ENCODE measurements around the gene GALNT18. TPM values are rescaled to one million over a fixed set of nuclear protein-coding genes. Genes with fewer than 3 reads are reported as not detected.

The GALNT18 gene
- total and polyA plus RNA-seq, 7 donors: 4.6 to 32.4 (median 8.3) TPM

GRCh38 chr11:11442791-11443190 is 179.0 kb downstream of the GALNT18 start:
- Histone ChIP-seq H3K27me3 (ENCODE audit: insufficient read depth in 3 of 3, low read length in 2 of 3) (no peaks in the 10 kb centered on the region), H3K36me3 (ENCODE audit: insufficient read depth in 1 of 2, low read depth in 1 of 2) (no peaks in the 10 kb centered on the region), H3K9me3 (no peaks in the 10 kb centered on the region), H3K27ac (no peak overlapping the region), H3K4me1 (peaks cover 14% of the 10 kb centered on the region), H3K4me3 (no peak overlapping the region)
- intact Hi-C loops (cut with DNase I): no loop called here
- ATAC-seq: no peak
- TF ChIP-seq CTCF (IDR thresholded peaks at IDR 0.05): no peak
- 97 to 98% (median 97%) methylated on average over 5 of the region's 5 CpGs for WGBS, 3 donors
- DNase-seq: no peak

- H3K4me3 ChIP-seq: no peak overlapping the region
- TF ChIP-seq CTCF (IDR thresholded peaks at IDR 0.05): no peak
- intact Hi-C loops (cut with DNase I): no loop called here
- no peak overlapping the region for H3K27ac ChIP-seq
- ATAC-seq (no peak), DNase-seq (no peak)
- H3K4me1 ChIP-seq: peaks cover 14% of the 10 kb centered on the region
- 96% methylated on average over 7 of the region's 7 CpGs for WGBS, 3 donors
- H3K36me3 ChIP-seq (ENCODE audit: insufficient read depth in 1 of 2, low read depth in 1 of 2): no peaks in the 10 kb centered on the region
- H3K27me3 ChIP-seq (ENCODE audit: insufficient read depth in 3 of 3, low read length in 2 of 3): no peaks in the 10 kb centered on the region
- H3K9me3 ChIP-seq: no peaks in the 10 kb centered on the region
Observed at GRCh38 chr11:11441516-11441915, 180.3 kb downstream of the GALNT18 start.

- no peak for TF ChIP-seq CTCF (IDR thresholded peaks at IDR 0.05)
- no peaks in the 10 kb centered on the region for H3K9me3 ChIP-seq
- intact Hi-C loops (cut with DNase I): no loop called here
- DNase-seq (no peak), ATAC-seq (no peak)
- 87 to 89% (median 89%) methylated on average over 1 of the region's 1 CpG for WGBS, 3 donors
- H3K27ac ChIP-seq: no peak overlapping the region
- no peak overlapping the region for H3K4me3 ChIP-seq
- H3K36me3 ChIP-seq (ENCODE audit: insufficient read depth in 1 of 2, low read depth in 1 of 2): no peaks in the 10 kb centered on the region
- H3K4me1 ChIP-seq: peaks cover 14% of the 10 kb centered on the region
- no peaks in the 10 kb centered on the region for H3K27me3 ChIP-seq (ENCODE audit: insufficient read depth in 3 of 3, low read length in 2 of 3)
Observed at GRCh38 chr11:11441091-11441490, 180.7 kb downstream of the GALNT18 start.

GRCh38 chr11:11440144-11440543 is 181.7 kb downstream of the GALNT18 start:
- DNase-seq: no peak
- ATAC-seq: no peak
- no peak for TF ChIP-seq CTCF (IDR thresholded peaks at IDR 0.05)
- 87 to 90% (median 89%) methylated on average over 6 of the region's 6 CpGs for WGBS, 3 donors
- intact Hi-C loops (cut with DNase I): no loop called here
- H3K27ac ChIP-seq: no peak overlapping the region
- peaks cover 14% of the 10 kb centered on the region for H3K4me1 ChIP-seq
- no peak overlapping the region for H3K4me3 ChIP-seq
- no peaks in the 10 kb centered on the region for H3K9me3 ChIP-seq
- no peaks in the 10 kb centered on the region for H3K36me3 ChIP-seq (ENCODE audit: insufficient read depth in 1 of 2, low read depth in 1 of 2)
- no peaks in the 10 kb centered on the region for H3K27me3 ChIP-seq (ENCODE audit: insufficient read depth in 3 of 3, low read length in 2 of 3)

GRCh38 chr11:11439591-11439990 is 182.2 kb downstream of the GALNT18 start:
- DNase-seq (no peak), ATAC-seq (no peak)
- intact Hi-C loops (cut with DNase I): no loop called here
- WGBS, 3 donors: 95 to 100% (median 98%) methylated on average over 2 of the region's 2 CpGs
- H3K4me3 ChIP-seq: no peak overlapping the region
- no peaks in the 10 kb centered on the region for H3K36me3 ChIP-seq (ENCODE audit: insufficient read depth in 1 of 2, low read depth in 1 of 2)
- H3K27ac ChIP-seq: no peak overlapping the region
- TF ChIP-seq CTCF (IDR thresholded peaks at IDR 0.05): no peak
- H3K9me3 ChIP-seq: no peaks in the 10 kb centered on the region
- no peaks in the 10 kb centered on the region for H3K27me3 ChIP-seq (ENCODE audit: insufficient read depth in 3 of 3, low read length in 2 of 3)
- H3K4me1 ChIP-seq: peaks cover 8% of the 10 kb centered on the region
